GM18505 (cell line): ENCODE measurements around the gene DLGAP1.

Experiments
- ATAC-seq: cut with Tn5 transposase; IDR thresholded peaks from one replicate; pipeline ENCODE4 v1.9.1; 2021; ENCODE audit not compliant: unreplicated experiment
- POLR2A ChIP-seq: IDR thresholded peaks from 4 replicates; pipeline ENCODE4 v1.6.1; 2011; ENCODE audit warnings: borderline replicate concordance; ENCODE audit not compliant: insufficient read depth, insufficient read length; ENCODE audit errors: extremely low read depth

DLGAP1 gene

DNA sequence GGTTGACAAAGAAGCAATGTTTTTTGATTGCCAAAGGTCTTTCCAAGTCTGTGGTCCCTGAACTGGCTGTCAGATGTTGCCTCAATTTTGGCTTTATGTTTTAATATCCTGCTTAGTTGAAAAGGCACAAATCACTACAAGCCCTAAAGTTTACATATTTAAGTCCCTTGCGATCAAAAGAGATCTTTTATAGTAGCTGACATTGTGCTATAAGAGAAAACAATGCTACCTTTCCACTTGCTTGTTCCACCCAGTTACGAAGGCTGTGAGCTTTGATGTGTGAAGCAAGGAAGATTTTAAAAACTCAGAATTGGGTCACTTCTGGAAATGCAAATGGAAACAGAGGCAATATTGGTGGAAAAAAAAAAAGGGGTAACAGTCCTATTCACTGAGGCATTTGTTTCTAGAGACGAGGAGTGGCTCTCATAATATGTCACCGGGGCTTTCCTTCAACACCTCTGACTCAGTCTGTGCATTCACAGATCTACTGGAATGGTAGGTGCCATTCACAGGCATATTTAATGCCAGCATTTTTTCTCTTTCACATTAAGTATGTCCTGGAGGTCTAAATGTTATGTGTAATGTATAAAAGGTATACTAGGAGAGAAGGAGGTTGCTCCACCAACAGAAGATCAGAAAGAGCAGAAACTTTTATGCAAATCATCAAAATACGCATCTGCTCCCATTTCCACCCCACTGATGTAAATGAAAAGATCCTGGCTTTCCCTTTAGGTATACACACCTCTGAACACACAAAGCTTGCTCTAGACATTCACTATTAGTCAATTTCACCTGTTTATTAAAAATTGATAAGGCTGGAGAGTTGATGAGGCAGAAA lies 913.3 kb downstream of the DLGAP1 start:
- peak; percentile 88 for ATAC-seq
- no peak for TF ChIP-seq POLR2A

DNA sequence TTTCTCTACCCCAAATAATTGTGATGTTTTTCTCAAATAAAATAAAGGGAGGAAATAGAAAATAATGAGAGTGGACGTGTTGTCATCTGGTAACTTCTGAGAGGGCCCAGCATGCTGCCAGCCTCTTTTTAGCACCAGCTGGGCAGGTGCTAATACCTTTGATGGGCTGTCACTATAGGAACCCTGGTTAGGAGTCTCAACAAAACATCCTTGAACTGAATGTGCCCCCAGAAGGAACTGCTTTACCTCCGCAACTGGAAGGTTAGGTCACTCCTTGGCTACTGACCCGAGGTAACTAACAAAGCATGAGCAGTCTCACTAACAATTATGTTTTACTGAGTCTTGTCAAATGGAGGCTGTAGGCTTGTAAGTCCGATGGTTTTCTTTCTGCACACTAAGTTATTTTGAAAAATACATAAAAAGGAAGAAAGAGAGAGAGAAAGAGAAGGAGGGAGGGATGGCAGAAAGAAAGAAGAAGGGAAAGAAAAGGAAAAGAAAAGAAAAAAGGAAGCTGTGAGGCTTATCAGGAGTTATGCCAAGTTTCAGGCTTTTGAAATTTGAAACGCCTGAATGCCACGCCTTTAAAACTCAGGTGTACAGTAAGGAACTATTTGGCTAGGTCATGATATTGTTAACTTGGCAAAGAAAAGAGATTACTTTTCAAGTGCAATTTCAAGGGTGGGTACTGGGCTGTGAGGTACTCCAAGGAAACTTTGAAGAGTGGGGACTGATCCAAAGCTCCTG lies 914.1 kb downstream of the DLGAP1 start:
- no peak for ATAC-seq
- no peak for TF ChIP-seq POLR2A

DNA sequence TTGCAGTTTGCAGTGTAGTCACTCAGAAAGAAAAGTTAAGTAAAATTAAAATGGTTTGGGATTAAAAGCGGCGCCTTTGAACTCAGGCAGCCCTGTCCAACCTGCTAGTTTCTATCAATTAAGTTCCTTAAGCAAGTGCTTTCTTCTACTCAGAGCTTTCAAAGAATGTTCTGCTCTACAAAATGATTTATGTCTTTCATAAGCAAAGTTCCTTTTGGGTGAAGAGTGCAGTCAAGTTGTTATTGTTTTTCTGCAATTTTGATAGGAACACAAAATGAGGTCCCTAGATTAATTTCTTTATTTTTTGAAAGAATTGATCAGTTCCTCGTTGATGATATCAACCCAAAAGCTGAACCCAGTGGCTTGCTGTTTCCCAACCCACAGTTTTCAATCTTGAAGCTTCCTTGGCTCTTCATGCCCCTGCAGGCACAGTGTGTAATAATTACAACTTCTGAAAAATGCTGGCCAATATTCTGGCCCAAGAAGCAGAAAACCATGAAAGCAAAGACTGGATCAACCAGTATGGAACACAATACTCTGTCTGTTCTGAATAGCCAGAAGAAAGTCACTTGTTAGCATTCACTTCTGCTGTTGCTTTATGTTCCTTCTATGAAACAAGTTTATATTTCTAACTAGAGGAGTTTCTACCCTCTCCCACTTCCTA lies 916.0 kb downstream of the DLGAP1 start:
- TF ChIP-seq POLR2A, result no peak
- no peak for ATAC-seq

DNA sequence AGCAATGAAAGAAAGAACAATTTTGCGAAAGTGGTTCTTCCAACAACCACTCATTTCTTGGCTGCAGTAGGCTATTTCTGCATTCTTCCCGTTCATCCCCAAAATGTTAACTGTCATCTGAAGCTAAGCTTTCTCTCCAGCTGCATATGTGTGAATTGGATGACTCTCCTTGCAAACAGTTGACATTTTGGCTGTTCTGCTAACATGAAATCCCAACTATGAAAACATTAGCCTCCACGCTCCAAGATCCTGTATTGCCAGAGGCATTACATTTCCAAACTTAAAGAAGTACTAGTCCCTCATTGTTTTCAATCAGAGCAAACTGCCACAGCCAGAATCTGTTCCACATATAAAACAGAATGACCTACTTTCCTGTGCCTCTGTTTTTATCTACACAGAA lies 916.7 kb downstream of the DLGAP1 start:
- no peak for ATAC-seq
- TF ChIP-seq POLR2A, result no peak

DNA sequence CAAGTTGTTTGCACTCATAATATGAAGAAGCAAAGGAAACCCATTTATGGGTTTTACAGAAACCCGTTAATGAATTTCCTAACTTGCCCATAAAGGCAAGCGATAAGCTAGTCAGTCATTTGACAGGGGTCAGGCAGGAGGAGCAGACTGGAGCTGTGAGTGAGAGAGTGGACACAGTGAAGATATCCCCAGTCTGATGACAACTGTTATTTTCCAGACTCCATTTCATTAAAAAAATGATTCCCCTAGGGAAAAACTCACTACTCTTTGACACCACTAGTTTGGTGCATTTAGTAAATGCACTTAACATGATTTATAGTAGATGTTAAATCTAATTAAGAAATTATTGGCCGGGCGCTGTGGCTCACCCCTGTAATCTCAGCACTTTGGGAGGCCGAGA lies 924.3 kb downstream of the DLGAP1 start:
- TF ChIP-seq POLR2A, result no peak
- ATAC-seq, result no peak

DNA sequence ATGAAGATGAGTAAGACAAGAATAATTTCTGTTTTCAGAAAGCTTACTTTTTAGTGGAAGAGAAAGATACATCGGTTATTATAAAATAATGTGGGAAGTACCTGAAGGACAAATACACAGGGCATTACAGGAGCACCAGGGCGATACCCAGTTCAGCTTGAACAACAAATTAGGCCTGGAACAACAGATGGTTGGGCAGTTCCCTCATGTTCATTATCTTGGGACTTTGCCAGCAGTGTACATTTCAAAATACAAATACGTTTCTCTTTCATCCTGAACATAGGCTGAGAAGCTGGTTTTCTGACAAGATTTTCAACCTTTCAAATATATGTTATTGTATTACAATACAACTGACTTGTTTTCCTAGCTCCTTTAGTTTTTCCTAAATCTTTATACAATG lies 925.5 kb downstream of the DLGAP1 start:
- no peak for TF ChIP-seq POLR2A
- ATAC-seq, result no peak

DNA sequence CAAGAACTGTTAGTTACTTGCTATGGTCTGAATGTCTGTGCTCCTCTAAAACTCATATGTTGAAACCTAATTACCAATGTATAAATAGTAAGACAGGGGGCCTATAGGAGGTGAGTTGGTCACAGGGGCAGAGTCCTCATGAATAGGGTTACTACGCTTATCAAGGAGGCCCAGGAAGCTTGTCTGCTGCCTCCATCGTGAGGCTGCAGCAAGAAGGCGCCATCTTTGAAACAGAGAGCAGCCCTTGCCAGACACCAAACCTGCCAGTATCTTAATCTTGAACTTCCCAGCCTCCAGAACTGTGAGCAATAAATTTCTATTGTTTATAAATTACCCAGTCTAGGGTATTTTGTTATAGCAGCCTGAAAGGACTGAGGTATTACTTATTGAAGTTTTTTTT lies 926.0 kb downstream of the DLGAP1 start:
- no peak for ATAC-seq
- no peak for TF ChIP-seq POLR2A

DNA sequence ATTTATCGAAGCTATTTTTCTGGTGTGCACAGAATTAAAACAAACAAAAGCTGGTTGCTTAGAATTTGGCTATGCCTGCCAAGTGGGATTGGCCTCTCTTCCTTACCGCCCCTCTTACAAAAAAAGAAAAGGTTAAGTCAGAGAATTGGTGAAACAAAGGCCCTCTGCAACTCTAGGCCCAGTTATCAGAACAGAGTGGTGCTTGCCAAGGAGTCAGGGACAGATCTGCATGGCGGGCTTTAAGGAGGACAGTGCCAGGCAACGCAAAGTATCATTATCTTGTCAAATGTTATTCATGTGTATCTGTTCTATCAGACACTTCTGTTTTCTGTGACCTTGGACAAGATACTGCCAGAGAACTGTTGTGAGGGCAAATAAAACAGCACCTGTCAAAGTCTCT lies 926.9 kb downstream of the DLGAP1 start:
- TF ChIP-seq POLR2A, result no peak
- no peak for ATAC-seq

DNA sequence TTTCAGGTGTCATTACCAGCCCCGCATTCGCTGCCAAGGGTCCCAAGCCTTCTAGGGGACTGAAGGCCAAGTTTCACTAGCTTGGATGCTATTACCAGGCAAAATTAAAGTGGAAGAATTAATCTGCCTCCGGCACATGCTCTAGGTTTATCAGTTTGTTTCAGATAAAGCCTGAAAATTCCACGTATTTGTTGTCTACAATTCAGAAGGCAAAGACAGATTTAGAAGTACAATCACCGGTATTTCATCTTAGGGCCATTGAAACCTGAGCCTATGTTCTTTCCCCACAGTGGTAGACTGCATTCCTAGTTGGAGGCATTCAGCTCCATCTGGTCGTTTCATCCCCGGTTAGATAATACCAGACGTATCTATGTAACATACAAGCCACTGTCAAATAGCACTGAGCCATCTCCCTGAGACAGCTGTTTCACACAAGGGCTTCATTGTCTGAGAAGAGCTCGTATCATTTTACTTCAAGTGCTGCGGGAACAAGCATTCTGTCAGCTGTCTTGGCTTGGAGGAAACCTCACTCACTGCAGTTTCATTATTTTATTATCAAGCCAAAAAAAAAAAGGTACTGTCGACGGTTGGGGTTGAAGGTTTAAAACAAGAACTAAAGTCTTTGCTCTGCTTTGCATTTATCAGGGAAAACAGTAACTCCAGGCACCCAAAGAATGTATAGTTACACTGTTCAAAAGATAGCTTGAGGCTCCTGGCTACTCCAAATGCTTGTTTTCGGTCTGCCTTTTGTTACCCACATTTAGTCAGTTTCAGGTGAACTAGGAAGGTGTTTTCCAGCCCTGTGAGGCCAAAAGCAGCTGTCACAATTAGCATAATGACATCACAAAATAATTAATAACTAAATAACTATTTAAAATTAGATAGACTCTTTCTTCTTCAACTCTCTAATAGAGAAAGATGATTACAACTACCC lies 928.4 kb downstream of the DLGAP1 start:
- no peak for TF ChIP-seq POLR2A
- ATAC-seq, result no peak

DNA sequence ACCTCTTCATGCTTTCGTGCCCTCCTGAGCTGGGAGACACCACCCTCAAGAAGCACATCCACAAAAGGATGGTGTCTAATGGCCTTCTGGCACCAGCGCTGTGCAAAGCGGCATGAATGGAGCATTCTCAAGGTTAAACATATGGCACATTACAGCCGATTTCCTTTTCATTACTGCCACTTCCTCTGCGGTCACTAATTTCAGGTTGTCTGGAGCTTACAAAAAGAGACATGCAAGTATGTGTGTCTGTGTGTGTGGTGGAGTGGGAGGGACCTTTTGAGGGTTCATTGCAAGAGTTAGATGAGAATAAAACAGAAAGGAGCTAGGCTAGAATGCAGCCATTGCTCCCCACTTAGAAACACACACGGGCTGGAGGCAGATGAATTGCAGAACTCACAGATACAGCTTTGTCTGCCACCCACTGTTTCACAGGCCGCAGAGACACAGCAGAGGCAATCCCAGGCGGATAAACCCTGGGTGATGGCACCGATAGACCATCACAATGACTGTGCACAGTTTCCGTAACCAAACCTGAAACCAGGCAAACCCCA lies 929.2 kb downstream of the DLGAP1 start:
- ATAC-seq, result peak; percentile 80
- no peak for TF ChIP-seq POLR2A

DNA sequence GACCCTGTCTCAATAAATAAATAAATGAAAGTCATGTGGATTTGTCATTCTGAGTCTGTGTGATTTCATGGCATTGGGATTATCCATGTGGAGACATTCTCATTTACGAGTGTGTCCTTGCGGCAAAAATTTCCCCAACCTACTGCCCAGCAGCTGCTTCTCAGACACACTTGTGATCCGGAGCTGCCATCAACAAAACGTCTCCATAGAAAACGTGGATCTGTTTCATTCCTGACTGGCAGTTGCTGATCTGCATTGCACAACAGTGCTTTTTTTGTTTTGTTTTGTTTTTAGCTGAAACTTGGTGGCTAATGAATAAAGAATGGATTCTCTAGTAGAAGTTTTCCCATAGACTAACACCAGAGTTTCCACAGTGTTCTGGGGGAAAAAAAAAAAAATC lies 930.4 kb downstream of the DLGAP1 start:
- TF ChIP-seq POLR2A, result no peak
- ATAC-seq, result no peak
